GM12872 (cell line): ENCODE data around the gene PLA2G2E.

ENCODE experiments used
- TF ChIP-seq, protein P1 (sequence below): IDR thresholded peaks from 3 replicates; pipeline ENCODE4 v1.5.1; 2011; ENCODE audit warnings: low read depth, mild to moderate bottlenecking, low read length, moderate library complexity; ENCODE audit not compliant: insufficient read depth

Gene PLA2G2E

DNA sequence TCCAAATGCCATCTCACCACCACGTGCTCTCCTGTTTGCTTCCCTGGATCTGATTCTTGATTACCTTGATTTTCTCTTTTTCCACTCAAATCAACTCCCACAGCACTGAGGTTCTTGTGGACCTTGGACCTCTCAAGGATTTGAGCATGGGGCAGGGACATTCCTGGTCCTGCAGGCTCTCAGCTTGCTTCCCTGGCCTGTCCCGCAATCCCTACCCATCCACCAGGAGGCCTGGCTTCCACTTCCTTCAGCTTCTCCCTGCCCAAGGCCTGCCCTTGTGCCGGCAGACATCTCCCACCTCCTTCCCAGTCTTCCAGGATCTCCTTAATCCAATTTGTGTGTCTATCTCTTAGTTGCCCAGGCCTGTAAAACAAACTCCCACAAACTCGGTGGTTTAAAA, 34.4 kb upstream of the PLA2G2E start:
- TF ChIP-seq, protein P1, sequence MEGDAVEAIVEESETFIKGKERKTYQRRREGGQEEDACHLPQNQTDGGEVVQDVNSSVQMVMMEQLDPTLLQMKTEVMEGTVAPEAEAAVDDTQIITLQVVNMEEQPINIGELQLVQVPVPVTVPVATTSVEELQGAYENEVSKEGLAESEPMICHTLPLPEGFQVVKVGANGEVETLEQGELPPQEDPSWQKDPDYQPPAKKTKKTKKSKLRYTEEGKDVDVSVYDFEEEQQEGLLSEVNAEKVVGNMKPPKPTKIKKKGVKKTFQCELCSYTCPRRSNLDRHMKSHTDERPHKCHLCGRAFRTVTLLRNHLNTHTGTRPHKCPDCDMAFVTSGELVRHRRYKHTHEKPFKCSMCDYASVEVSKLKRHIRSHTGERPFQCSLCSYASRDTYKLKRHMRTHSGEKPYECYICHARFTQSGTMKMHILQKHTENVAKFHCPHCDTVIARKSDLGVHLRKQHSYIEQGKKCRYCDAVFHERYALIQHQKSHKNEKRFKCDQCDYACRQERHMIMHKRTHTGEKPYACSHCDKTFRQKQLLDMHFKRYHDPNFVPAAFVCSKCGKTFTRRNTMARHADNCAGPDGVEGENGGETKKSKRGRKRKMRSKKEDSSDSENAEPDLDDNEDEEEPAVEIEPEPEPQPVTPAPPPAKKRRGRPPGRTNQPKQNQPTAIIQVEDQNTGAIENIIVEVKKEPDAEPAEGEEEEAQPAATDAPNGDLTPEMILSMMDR, result no peak

DNA sequence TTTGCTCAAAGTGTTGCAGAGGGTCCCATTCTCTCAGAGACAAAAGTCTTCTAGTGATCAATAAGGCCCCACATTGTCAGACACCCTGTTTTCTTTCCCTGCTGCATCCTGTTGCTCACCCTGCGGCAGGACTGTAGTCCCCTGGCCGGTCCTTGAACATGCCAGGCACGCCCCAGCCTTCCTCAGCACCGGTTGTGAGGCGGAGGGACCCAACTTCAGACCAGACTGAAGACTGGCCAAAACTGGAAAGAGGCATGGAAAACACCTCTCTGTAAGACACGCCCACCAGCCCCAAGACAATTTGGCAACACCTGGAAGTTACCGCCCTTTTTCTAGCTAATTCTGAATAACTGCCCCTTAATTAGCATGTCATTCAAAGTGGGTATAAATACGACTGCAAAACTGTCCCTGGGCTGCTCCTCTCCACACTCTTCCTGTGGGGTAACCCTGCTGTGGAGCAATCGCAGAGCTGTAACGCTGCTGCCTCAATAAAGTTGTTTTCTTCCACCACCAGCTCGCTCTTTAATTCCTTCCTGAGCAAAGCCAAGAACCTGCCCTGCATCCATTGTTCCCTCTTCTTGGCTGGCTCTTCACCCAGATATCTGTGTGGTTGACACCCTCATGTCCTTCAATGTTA, 32.2 kb upstream of the PLA2G2E start:
- TF ChIP-seq, protein P1, result no peak

DNA sequence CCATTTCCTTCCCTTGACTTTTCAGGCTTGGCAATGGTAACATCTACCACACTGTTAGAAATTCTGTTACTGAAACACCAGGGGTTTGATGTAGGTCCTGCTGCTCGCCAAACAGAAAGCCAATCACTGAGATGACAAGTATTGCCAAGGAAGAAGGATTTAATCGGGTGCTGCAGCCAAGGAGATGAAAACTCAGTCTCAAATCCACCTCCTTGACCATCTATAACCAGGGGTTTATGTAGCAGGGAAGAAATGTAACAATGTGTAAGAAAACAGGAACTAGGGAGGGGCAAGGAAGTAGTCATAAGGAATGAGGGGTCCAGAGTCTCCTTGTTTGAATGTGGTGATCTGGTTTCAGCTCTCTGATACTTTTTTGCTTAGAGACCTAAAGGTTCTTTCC, 30.6 kb upstream of the PLA2G2E start:
- TF ChIP-seq, protein P1, result no peak

DNA sequence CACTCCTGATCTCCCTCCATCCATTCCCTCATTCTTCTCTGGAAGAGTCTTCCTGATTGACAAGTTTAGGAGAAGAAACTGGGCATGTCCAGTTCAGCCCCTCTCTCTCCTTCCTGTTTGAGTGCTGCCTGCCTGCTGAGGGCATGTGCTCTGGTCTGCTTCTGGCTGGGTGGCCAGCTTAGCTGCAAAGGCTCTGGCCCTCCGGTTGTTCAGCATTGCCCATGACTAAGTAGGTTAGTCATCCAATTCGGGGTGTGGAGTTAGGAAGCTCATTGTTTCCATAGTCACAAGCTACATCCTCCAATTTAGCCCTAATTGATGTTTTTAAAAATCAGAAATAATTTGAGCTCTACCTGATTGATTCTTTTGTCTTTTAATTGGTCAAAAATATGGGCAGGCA, 25.6 kb upstream of the PLA2G2E start:
- TF ChIP-seq, protein P1, result no peak

DNA sequence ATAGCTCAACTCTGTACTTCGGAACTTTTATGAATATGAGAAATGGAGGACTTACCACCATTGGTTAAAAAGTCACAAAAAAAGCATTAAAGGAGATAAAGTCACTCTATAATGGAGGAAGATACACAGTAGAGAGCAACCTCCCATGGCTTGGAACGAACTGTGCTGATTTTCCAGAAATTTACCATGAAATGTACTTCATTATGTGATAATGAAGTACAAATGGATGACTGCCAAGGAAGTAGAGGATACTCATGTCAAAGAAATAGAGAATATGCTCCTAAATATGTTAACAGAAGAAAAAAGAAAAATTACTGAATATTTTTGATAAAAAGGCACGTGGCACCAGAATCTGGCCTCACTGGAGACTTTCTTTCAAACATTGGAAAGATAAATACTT, 23.6 kb upstream of the PLA2G2E start:
- TF ChIP-seq, protein P1, result no peak

- TF ChIP-seq, protein P1, result no peak
Observed at GRCh38 chr1:19946331-19946751, 22.9 kb upstream of the PLA2G2E start.

DNA sequence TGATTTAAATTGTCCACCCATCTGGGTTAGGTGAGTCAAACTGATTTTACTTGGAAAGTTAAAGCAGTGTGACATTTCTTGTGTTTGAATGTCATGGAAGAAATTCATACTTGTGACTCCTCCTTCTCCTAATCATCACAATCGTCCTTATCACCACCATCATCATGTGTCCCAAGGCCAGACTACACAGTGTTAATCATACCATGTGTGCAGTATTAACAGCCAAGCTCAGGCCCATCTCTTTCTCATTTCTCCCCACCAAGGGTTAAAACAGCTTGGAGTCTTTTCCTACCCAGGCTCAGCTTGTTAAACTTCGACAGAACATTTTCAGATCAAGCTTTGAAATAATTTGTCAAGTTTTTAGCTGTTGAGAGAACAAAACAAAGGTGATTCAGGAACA, 22.5 kb upstream of the PLA2G2E start:
- TF ChIP-seq, protein P1, result no peak
